HG02759 (cell line): ENCODE data around the gene APBB3.
A peak's percentile ranks its signal among the peaks of the same experiment; 100 is the strongest.

Experiments
- ATAC-seq: cut with Tn5 transposase; IDR thresholded peaks from one replicate; pipeline ENCODE4 v1.9.1; 2021; ENCODE audit warnings: mild to moderate bottlenecking, moderate library complexity; ENCODE audit not compliant: unreplicated experiment

Gene APBB3

DNA sequence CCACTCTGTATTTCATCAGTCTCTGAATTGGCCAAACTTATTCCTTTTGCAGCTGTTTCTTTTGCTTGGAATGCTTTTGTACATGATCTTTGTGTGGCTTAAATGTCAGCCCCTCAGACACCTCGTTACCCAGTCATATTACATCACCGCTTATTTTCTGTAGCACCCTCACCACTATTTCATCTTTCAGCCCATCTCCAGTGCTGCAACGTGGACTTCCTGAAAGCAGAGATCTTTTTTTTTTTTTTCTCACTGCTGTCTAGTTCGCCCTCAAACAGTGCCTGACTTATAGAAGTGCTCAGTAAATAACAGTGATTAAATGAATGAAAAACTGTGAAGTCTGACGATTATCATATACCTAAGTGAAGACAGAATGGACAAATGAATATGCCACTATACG, 8.0 kb downstream of the APBB3 start:
- ATAC-seq = no peak

DNA sequence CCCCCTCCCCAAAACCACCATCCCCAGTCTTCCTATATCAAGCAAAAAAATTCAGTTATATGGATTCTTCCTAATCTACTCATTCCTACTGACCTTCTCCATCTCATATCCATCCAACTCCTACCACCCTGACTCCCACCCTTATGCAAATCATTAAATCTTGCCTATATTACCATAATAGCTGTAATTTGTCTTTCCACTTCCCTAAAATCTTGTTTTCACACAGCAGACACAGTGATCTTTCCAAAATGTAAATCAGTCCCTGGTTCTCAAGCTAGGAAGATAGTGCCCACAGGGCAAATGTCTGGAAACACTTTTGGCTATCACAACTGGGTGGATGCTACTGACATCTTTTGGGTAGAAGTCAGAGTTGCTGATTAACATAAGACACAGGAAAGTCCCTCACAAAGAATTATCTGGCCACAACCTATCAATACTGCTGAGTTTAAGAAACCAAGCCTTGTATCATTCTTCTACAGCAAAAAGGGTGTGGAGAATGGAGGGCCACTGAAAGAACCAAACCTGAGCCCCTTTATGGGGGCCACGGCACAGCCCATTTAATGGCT, 8.6 kb downstream of the APBB3 start:
- peak; percentile 29 for ATAC-seq

DNA sequence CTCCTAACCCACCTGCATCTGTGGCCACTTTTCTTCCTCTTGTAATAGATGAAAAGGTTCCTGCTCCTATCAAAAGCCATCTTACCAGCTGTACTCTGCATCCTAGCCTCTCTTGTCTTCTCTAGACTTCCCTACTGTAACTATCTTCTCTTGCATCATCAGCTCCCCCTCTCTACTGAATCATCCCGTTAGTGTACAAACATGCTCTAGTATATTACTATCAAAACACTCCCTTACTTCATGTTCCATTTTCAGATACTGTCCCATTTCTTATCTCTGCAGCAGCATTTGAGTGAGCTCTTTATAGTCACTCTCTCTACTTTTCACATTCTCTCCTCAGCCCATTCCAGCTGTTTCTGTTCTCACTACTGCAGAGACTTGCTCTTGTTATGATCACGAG, 9.9 kb downstream of the APBB3 start:
- no peak for ATAC-seq

DNA sequence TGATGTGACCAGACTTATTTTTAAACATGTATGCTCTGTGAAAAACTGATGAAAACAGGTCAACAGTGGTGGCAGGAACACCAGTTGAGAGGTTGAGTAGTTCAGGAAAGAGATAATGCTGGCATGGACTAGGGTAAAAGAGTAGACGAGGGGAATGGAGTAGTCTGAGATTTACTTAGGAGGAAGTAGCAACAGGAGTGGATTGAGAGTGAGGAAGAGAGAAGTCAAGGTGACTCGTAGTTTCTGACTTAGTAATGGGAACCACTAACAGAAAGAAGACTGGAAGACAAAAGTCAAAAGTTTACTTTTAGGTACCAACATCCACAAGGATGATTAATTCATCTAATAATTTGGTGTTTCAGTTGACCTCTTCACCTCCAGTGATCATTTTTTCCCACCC, 10.7 kb downstream of the APBB3 start:
- ATAC-seq = no peak

DNA sequence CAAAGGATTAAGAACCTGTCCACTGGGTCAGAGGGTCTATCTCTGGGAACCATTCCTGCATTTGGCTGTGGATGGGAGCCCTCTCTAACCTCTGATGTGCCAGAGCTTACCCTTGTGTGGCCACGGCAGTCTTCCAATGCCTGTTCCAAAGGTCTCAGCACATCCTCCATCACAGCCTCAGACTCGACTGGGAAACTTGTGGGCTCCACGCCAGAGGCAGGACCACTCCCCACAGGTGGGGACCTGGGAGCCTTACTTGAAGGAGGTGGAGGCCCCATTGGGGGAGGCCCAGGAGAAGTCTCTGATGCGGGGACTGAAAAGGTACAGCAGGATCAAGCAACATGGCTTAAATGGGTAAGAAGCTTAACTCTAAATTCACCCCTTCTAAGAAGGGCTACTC, 12.5 kb downstream of the APBB3 start:
- no peak for ATAC-seq

DNA sequence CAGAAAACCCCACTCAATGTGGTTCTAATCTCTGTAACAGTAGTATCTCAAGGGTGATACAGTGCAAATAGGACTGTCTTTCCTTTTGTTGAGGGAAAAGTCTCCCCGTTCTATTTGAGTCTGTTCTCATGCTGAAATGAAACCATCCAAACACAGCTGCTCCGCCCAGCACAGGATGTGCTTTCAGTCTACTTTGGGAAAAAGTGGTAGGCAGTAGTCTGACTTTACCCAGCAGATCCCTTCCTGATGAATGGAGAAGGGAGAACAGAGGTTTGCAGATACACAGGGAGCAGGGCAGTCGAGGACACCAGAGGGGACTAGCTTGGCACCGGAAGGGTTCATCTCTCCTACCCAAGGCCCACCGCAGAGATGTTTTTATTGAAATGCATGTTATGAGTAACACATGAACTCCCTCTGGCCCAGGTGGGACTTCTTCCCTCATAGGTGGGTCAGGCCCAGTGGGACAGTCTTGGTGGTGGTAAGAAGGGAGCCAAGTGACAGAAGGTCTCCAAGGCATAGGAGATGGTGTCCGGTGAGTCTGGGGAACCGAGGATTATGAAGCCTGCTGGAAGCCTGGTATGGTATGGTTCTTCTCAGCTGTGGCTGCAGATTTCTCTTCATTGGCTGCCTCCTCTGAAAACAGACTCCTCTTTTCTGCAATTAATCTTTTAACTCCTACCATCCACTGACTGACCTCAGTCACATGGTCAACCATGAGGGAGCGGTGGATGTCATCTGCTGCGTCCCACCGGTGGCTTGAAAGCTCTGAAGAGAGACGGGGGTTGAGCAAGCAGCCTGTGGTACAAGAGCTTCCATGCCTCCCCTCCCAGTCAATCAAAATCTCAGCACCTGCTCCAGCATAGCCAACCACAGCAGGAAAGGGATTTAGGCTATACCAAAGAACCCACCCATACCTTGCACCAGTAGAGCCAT, 14.0 kb downstream of the APBB3 start:
- ATAC-seq = no peak

DNA sequence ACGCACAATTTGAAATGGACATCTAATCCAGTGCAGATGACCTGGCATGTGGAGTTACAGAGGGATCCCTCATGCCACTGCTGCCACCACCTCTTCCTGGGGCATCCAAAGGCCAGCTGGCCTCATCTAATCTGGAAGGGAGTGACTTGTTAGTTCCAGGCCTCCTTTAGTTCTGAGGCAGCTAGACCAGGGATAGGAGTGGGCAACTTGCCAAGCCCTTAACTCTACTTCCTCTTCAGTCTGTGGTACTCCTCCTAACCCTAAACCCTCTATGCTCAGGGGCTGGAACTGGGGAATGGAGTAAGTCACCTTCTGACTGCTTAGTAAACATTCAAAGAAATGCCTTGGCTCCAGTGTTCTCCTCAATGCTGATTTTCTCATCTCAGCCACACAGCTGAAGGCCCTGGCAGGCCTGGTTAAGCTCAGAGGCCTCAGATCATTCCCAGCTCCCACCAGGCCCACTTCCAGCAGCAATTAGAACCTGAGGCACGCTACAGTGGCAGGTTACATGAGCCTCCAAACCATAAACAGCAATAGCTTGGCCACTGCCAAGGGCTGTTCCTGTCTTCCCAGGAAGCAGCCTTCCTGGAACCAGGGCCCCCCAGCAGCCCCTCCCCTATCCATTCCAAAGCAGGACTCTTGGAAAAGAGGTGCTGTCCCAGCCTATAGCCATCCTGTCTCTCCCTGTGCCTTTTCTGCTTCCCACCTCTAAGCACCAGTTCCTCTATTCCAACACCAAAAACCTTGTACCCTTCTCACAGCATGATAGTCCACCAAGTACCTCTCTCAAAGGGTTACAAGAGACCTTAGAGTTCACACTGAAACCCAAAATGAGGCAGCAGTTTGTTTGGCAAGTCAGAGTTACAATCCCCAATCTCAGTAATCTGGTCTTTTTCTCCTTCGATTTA, 14.9 kb downstream of the APBB3 start:
- no peak for ATAC-seq

DNA sequence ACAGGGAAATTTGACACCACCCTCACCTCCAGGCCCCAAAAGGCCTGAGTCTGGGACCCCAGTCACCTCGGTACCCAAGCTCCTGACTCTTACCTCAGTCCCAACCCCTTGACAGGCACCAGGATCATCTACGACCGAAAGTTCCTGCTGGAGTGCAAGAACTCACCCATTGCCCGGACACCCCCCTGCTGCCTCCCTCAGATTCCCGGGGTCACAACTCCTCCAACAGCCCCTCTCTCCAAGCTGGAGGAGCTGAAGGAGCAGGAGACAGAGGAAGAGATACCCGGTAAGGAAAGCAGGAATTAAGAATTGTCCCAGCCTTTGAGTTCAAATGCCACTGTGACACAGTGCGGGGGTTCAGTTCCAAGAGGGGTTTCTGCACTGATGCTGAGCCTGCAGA, 15.6 kb downstream of the APBB3 start:
- no peak for ATAC-seq

DNA sequence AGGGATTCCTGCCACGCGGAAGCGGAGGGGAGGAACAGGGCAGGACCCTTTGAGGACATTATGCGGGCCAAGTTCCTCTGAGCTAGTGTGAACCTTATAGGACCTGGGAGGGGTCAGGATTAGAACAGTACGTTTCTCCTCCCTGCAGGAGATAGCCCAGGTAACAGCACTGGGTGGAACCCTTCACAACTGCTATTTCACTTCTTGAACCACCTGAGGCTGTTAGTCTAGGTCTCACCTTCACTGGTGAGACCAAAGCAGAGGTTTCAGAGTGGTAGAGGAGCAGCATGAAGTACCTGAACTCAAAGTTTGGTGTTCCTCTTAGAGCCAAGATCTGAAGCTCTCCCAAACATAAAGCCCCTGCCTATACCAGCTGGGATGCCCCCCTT, 16.1 kb downstream of the APBB3 start:
- ATAC-seq = no peak

DNA sequence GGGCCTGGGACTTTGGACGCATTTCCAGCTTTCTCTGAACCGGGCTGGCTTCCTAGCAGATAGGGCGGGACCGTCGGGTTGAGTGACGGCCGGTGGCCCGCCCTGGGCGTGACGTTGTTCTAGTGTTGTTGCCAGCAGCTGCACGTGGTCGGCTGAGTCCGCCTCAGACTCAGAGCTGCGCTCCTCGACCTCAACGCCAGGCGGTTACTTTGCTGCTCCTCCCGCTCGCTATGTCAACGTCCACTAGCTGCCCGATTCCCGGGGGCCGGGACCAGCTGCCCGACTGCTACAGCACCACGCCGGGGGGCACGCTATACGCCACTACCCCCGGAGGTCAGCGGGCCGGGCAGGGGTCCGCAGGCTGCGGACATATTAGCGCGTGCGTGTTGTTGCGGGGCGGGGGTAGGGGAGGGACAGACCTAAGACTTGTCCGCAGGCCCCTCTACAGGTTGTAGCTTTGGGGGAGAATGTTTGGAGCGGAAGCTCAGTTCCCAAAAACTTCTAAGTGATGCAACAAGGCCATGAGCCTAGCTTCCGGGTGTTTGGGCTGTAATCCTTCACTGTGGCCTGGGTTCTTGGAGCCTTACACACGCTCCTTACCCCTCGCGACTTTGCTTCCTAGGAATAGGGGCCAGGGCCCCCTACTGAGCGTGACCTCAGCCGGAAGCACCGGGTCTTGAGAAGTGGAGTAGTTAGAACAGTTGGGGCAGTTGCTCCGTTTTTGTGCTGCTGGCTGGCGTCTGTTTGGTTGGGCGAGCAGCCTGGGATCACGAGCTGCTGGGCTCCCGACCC, 16.7 kb downstream of the APBB3 start, which contains the start of gene EIF4EBP3:
TSS of gene EIF4EBP3 (plus strand) at position 155 of the 792 bp plus-strand sequence. CDS start at position 231, 76 bp downstream.
- ATAC-seq = peak; percentile 99

DNA sequence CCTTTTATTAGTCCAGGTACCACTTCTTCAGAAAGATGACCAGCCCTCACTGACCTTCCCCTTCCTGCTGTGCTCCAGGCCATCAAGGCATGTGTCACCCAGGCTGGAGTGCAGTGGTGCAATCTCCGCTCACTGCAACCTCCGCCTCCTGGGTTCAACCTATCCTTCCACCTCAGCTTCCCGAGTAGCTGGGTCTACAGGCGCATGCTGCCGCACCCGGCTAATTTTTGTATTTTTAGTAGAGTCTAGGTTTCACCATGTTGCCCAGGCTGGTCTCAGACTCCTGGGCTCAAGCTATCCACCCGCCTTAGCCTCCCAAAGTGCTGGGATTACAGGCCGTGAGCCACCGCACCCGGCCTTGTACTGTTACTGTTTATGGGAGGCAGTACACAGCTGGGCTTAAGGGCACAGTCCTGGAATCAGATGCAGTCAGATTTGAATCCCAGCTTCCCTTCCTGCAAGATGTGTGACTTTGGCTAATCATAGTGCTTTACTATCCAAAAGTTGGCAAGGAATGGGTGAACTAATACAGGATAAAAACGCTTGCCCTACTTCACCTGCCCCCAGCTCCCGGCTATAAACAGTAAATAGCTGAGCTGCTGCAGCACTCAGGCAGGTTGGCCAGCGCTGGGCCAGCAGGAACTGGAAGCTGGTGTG, 17.4 kb downstream of the APBB3 start:
- ATAC-seq = no peak

DNA sequence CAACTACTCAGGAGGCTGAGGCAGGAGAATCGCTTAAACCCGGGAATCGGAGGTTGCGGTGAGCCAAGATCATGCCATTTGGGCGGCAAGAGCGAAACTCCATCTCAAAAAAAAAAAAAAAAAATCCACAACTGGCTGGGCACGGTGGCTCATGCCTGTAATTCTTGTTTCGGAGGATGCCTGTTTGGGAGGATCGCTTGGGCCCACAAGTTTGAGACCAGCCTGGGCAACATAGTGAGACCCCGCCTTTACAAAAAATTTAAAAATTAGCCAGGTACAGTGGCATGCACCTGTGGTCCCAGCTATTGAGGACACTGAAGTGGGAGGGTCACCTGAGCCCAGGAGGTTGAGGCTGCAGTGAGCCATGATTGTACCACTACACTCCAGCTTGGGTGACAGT, 18.8 kb downstream of the APBB3 start:
- ATAC-seq = no peak

DNA sequence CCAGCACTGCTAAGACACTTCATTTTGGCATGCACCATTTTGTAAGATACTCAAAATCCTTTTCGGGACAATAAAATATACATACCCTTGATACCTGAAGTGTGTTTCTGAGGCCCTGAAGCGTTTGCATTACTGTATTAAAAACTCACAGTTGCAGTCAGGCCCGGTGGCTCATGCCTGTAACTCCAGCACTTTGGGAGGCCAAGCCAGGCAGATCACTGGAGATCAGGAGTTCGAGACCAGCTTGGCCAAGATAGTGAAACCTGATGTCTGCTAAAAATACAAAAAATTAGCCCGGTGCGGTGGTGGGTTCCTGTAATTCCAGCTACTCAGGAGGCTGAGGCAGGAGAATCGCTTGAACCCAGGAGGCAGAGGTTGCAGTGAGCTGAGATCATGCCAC, 19.4 kb downstream of the APBB3 start:
- no peak for ATAC-seq

DNA sequence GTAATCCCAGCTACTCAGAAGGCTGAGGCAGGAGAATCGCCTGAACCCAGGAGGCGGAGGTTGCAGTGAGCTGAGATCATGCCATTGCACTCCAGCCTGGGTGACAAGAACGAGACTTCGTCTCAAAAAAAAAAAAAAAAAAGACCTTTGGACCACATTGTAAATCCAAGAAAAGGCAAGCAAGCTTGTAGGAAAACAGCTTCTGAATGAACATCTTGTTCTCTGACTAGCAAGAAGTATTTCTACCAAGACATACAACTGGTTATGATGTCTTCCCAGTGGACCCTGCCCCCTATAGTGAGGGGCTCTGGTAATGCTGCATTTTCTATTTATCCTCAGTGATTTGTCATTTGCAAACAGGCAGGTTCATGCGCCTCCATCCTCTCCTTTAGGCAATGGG, 21.4 kb downstream of the APBB3 start:
- ATAC-seq = no peak

DNA sequence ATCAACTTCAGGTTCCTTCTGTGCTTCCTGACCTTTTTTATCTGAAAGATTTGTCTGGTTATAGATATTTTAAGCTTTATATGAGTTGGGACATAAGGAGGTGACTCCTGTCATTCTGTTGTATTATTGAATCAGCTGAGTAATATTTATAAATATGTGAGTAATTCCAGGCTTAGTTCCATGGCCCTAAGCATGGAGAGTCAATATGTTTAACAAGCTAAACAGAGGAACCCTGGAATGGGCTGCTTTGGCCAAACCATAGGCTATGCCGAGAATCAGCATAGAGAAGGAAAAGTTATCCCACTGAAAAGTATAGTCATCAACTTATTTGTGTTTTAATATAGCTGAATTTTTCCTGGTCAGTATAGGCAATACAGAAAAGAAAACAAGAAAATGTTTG, 24.2 kb downstream of the APBB3 start:
- ATAC-seq = no peak

DNA sequence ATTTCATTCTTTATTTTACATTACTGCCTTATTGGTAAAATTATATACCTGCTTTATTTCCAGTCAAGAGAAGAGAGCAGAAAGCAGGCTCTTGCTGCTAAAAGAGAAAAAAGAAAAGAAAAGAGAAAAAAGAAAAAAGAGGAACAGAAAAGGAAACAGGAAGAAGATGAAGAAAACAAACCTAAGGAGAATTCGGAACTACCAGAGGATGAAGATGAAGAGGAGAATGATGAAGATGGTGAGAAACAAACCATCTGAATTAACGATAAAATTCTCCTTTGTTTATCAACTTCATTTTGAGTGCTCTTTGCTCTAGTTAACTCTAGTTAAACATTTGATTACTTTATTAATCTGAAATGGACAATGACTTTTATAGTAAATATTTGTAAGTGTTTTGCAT, 40.4 kb downstream of the APBB3 start:
- ATAC-seq = no peak

DNA sequence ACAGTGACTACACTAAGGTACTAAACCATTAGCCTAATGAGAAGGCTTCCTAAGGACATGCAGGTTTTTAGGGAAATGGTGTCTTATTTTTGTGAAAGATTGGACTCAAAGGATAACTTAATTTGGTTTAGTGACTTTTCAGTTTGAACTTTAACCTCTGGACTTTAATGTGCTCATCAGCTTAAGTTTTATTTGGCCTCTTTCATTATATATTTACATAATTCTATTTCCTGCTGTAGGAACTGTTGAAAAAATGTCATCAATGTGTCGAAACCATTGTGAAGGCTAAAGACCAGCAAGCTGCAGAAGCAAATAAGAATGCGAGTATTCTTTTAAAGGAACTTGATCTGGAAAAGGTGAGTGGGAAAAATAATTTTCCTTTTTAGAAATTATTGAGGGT, 51.3 kb downstream of the APBB3 start:
- ATAC-seq = no peak

DNA sequence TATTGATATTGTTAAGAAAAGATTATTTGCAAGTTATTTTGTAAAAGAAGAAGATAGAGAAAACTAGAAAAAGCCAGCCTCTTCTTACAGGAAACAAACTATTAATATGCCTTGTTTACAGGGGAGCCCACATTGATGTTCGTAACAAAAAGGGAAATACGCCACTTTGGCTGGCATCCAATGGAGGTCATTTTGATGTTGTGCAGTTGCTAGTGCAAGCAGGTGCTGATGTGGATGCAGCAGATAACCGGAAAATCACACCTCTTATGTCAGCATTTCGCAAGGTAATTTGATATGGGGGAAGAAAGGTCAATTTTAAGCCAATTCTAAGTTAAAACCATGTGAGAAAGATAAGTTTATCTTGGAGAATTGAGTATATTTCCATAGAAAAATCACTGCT, 54.5 kb downstream of the APBB3 start:
- no peak for ATAC-seq
